ENCODE data around the gene PLCD3. TPM values are rescaled to one million over a fixed set of nuclear protein-coding genes. Genes with fewer than 3 reads are reported as not detected.

Gene PLCD3
- total and polyA plus RNA-seq, 2 of the 13 experiments (the other 11 are each of a cell fraction or from before 2014, with no cell fraction given), result 11.3 to 39.1 TPM

- TF ChIP-seq, protein P1, sequence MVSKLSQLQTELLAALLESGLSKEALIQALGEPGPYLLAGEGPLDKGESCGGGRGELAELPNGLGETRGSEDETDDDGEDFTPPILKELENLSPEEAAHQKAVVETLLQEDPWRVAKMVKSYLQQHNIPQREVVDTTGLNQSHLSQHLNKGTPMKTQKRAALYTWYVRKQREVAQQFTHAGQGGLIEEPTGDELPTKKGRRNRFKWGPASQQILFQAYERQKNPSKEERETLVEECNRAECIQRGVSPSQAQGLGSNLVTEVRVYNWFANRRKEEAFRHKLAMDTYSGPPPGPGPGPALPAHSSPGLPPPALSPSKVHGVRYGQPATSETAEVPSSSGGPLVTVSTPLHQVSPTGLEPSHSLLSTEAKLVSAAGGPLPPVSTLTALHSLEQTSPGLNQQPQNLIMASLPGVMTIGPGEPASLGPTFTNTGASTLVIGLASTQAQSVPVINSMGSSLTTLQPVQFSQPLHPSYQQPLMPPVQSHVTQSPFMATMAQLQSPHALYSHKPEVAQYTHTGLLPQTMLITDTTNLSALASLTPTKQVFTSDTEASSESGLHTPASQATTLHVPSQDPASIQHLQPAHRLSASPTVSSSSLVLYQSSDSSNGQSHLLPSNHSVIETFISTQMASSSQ (IDR thresholded peaks at IDR 0.05; ENCODE audit: low read depth), result 0 out of 2 replicates have a peak, but pooled peaks have one; percentile 26
- TF ChIP-seq, protein P1 (CRISPR knock-in tag; IDR thresholded peaks at IDR 0.05; ENCODE audit: borderline replicate concordance), result no peak
- peak; percentile 23; the same call in 1 of the 2 replicates for TF ChIP-seq AHR (CRISPR knock-in tag; IDR thresholded peaks at IDR 0.05)
- TF ChIP-seq KLF12 (CRISPR knock-in tag; IDR thresholded peaks at IDR 0.05; ENCODE audit: borderline replicate concordance), result no peak
- no peak for TF ChIP-seq ZNF792 (CRISPR knock-in tag; IDR thresholded peaks at IDR 0.05)
- peak; percentile 89; the same call in 1 of the 2 replicates for TF ChIP-seq SSRP1 (CRISPR knock-in tag; IDR thresholded peaks at IDR 0.05)
- TF ChIP-seq, protein P2, sequence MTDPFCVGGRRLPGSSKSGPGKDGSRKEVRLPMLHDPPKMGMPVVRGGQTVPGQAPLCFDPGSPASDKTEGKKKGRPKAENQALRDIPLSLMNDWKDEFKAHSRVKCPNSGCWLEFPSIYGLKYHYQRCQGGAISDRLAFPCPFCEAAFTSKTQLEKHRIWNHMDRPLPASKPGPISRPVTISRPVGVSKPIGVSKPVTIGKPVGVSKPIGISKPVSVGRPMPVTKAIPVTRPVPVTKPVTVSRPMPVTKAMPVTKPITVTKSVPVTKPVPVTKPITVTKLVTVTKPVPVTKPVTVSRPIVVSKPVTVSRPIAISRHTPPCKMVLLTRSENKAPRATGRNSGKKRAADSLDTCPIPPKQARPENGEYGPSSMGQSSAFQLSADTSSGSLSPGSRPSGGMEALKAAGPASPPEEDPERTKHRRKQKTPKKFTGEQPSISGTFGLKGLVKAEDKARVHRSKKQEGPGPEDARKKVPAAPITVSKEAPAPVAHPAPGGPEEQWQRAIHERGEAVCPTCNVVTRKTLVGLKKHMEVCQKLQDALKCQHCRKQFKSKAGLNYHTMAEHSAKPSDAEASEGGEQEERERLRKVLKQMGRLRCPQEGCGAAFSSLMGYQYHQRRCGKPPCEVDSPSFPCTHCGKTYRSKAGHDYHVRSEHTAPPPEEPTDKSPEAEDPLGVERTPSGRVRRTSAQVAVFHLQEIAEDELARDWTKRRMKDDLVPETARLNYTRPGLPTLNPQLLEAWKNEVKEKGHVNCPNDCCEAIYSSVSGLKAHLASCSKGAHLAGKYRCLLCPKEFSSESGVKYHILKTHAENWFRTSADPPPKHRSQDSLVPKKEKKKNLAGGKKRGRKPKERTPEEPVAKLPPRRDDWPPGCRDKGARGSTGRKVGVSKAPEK (CRISPR knock-in tag; IDR thresholded peaks at IDR 0.05; ENCODE audit: borderline replicate concordance), result peak; percentile 18; the same call in 1 of the 2 replicates
- 0 out of 2 replicates have a peak, but pooled peaks have one; percentile 19 for TF ChIP-seq ZNF160 (CRISPR knock-in tag; IDR thresholded peaks at IDR 0.05)
- TF ChIP-seq NR2F1 (CRISPR knock-in tag; IDR thresholded peaks at IDR 0.05), result peak in 1 of 2 experiments; percentile 56; a peak in 1 of 4 replicates
- TF ChIP-seq ZNF781 (CRISPR knock-in tag; IDR thresholded peaks at IDR 0.05; ENCODE audit: borderline replicate concordance, not compliant biosample characterization), result no peak
- no peak for TF ChIP-seq FOXP4 (CRISPR knock-in tag; IDR thresholded peaks at IDR 0.05)
- TF ChIP-seq STAT5B (CRISPR knock-in tag; IDR thresholded peaks at IDR 0.05), result no peak
- peak; percentile 77 for TF ChIP-seq SAP130 (CRISPR knock-in tag; IDR thresholded peaks at IDR 0.05; ENCODE audit: low read depth)
- TF ChIP-seq, protein P3, sequence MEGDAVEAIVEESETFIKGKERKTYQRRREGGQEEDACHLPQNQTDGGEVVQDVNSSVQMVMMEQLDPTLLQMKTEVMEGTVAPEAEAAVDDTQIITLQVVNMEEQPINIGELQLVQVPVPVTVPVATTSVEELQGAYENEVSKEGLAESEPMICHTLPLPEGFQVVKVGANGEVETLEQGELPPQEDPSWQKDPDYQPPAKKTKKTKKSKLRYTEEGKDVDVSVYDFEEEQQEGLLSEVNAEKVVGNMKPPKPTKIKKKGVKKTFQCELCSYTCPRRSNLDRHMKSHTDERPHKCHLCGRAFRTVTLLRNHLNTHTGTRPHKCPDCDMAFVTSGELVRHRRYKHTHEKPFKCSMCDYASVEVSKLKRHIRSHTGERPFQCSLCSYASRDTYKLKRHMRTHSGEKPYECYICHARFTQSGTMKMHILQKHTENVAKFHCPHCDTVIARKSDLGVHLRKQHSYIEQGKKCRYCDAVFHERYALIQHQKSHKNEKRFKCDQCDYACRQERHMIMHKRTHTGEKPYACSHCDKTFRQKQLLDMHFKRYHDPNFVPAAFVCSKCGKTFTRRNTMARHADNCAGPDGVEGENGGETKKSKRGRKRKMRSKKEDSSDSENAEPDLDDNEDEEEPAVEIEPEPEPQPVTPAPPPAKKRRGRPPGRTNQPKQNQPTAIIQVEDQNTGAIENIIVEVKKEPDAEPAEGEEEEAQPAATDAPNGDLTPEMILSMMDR (CRISPR knock-in tag; IDR thresholded peaks at IDR 0.05), result 0 out of 2 replicates have a peak, but pooled peaks have one; percentile 5
- no peak for TF ChIP-seq ZNF543 (CRISPR knock-in tag; IDR thresholded peaks at IDR 0.05)
- no peak for TF ChIP-seq FOXM1 (CRISPR knock-in tag; IDR thresholded peaks at IDR 0.05)
These were observed 8.2 kb downstream of the PLCD3 start (continued) for GRCh38 chr17:45123930-45124796.
